Measurements from ENCODE around the gene USP2. TPM values are rescaled to one million over a fixed set of nuclear protein-coding genes. Genes with fewer than 3 reads are reported as not detected.
"Not testable (repeated sequence)": the region's sequence is repeated elsewhere in the genome, so short reads cannot be mapped to it uniquely, and the experiment has no call there.

USP2 gene
- total and polyA plus RNA-seq, 3 experiments from 2014 or later, result 0.15 to 0.51 TPM; not detected in 1

GRCh38 chr11:119391275-119391674 lies 9.8 kb upstream of the USP2 start:
- no peak overlapping the region for H3K27ac Mint-ChIP-seq
- ChIA-PET CTCF (interaction anchor here (0.9 kb wide), 1 partner anchor 35 kb away, joined by 4 read pairs; no protein-coding TSS in a partner anchor), POLR2A (no interaction called here)
- Histone ChIP-seq H3K27me3 (ENCODE audit: insufficient read depth, low read length, poor library complexity, severe bottlenecking) (no peaks in the 10 kb centered on the region), H3K9me3 (ENCODE audit: low read length) (no peaks in the 10 kb centered on the region), H3K36me3 (ENCODE audit: insufficient read depth, low read length) (no peaks in the 10 kb centered on the region), H3K4me1 (ENCODE audit: insufficient read depth, low read length) (no peaks in the 10 kb centered on the region), H3K4me3 (ENCODE audit: low read length) (no peak overlapping the region), H3K27ac (ENCODE audit: low read depth, low read length) (no peak overlapping the region)
- no peak for DNase-seq
- H3K9me3 Mint-ChIP-seq, result no peaks in the 10 kb centered on the region
- no peak overlapping the region for H3K4me3 Mint-ChIP-seq
- no peaks in the 10 kb centered on the region for H3K4me1 Mint-ChIP-seq
- no peaks in the 10 kb centered on the region for H3K36me3 Mint-ChIP-seq
- peaks cover 25 to 47% of the 10 kb centered on the region in 2 donors for H3K27me3 Mint-ChIP-seq

- H3K36me3 Mint-ChIP-seq, result no peaks in the 10 kb centered on the region
- H3K27me3 Mint-ChIP-seq, result peaks cover 21 to 41% of the 10 kb centered on the region in 2 donors
- no peaks in the 10 kb centered on the region for H3K9me3 ChIP-seq (ENCODE audit: low read length)
- H3K4me1 ChIP-seq (ENCODE audit: insufficient read depth, low read length), result no peaks in the 10 kb centered on the region
- H3K9me3 Mint-ChIP-seq, result no peaks in the 10 kb centered on the region
- H3K27me3 ChIP-seq (ENCODE audit: insufficient read depth, low read length, poor library complexity, severe bottlenecking), result no peaks in the 10 kb centered on the region
- no peak overlapping the region for H3K27ac Mint-ChIP-seq
- no peaks in the 10 kb centered on the region for H3K36me3 ChIP-seq (ENCODE audit: insufficient read depth, low read length)
- H3K4me3 Mint-ChIP-seq, result no peak overlapping the region
- no peak for DNase-seq
- no peak overlapping the region for H3K27ac ChIP-seq (ENCODE audit: low read depth, low read length)
- no peak overlapping the region for H3K4me3 ChIP-seq (ENCODE audit: low read length)
- CTCF ChIA-PET, result interaction anchor here (0.7 kb wide), 1 partner anchor 14 kb away, joined by 3 read pairs; no protein-coding TSS in a partner anchor
- no peaks in the 10 kb centered on the region for H3K4me1 Mint-ChIP-seq
- POLR2A ChIA-PET, result no interaction called here
Observed at GRCh38 chr11:119389611-119390254, 8.2 kb upstream of the USP2 start.

- ChIA-PET POLR2A (no interaction called here), CTCF (no interaction called here)
- no peaks in the 10 kb centered on the region for H3K9me3 Mint-ChIP-seq
- H3K27me3 Mint-ChIP-seq, result peaks cover 19 to 31% of the 10 kb centered on the region in 2 donors
- no peak for DNase-seq
- H3K4me3 Mint-ChIP-seq, result no peak overlapping the region
- Histone ChIP-seq H3K27ac (ENCODE audit: low read depth, low read length) (no peak overlapping the region), H3K36me3 (ENCODE audit: insufficient read depth, low read length) (no peaks in the 10 kb centered on the region), H3K9me3 (ENCODE audit: low read length) (no peaks in the 10 kb centered on the region), H3K27me3 (ENCODE audit: insufficient read depth, low read length, poor library complexity, severe bottlenecking) (no peaks in the 10 kb centered on the region), H3K4me1 (ENCODE audit: insufficient read depth, low read length) (no peaks in the 10 kb centered on the region), H3K4me3 (ENCODE audit: low read length) (no peak overlapping the region)
- no peak overlapping the region for H3K27ac Mint-ChIP-seq
- no peaks in the 10 kb centered on the region for H3K36me3 Mint-ChIP-seq
- no peaks in the 10 kb centered on the region for H3K4me1 Mint-ChIP-seq
Observed at GRCh38 chr11:119388103-119388502, 6.6 kb upstream of the USP2 start.

- H3K27me3 Mint-ChIP-seq, result peaks cover 13% of the 10 kb centered on the region in 2 donors
- peaks cover 0 to 8% (median 4%) of the 10 kb centered on the region in 3 donors for H3K4me1 Mint-ChIP-seq
- no peaks in the 10 kb centered on the region for H3K9me3 Mint-ChIP-seq
- no peak for DNase-seq
- H3K36me3 Mint-ChIP-seq, result no peaks in the 10 kb centered on the region
- Histone ChIP-seq H3K9me3 (ENCODE audit: low read length) (no peaks in the 10 kb centered on the region), H3K27ac (ENCODE audit: low read depth, low read length) (no peak overlapping the region), H3K4me3 (ENCODE audit: low read length) (no peak overlapping the region), H3K4me1 (ENCODE audit: insufficient read depth, low read length) (peaks cover 13% of the 10 kb centered on the region), H3K36me3 (ENCODE audit: insufficient read depth, low read length) (no peaks in the 10 kb centered on the region), H3K27me3 (ENCODE audit: insufficient read depth, low read length, poor library complexity, severe bottlenecking) (no peaks in the 10 kb centered on the region)
- POLR2A ChIA-PET, result no interaction called here
- H3K27ac Mint-ChIP-seq, result no peak overlapping the region
- H3K4me3 Mint-ChIP-seq, result no peak overlapping the region
- CTCF ChIA-PET, result interaction anchor here (3.6 to 15.4 kb wide), 2 partner anchors 9 to 27 kb away, joined by 13 to 145 read pairs; no protein-coding TSS in a partner anchor
Observed at GRCh38 chr11:119384332-119384731, 2.8 kb upstream of the USP2 start.

GRCh38 chr11:119382513-119382912 lies 1.0 kb upstream of the USP2 start:
- H3K27me3 Mint-ChIP-seq; H3K4me3 Mint-ChIP-seq; H3K27ac Mint-ChIP-seq; H3K9me3 ChIP-seq (ENCODE audit: low read length); H3K4me1 Mint-ChIP-seq; H3K27ac ChIP-seq (ENCODE audit: low read depth, low read length); H3K36me3 Mint-ChIP-seq; H3K27me3 ChIP-seq (ENCODE audit: insufficient read depth, low read length, poor library complexity, severe bottlenecking); POLR2A ChIA-PET; DNase-seq; H3K9me3 Mint-ChIP-seq; H3K36me3 ChIP-seq (ENCODE audit: insufficient read depth, low read length); H3K4me3 ChIP-seq (ENCODE audit: low read length): not testable (repeated sequence)
- CTCF ChIA-PET, result interaction anchor here (0.8 to 15.4 kb wide), 6 partner anchors 14 to 95 kb away, joined by 3 to 145 read pairs (median 4); no protein-coding TSS in a partner anchor
- peaks cover 13% of the 10 kb centered on the region for H3K4me1 ChIP-seq (ENCODE audit: insufficient read depth, low read length)

- Histone ChIP-seq H3K27ac (ENCODE audit: low read depth, low read length) (peak overlapping the region; percentile 69), H3K4me3 (ENCODE audit: low read length) (peak overlapping the region; percentile 62), H3K9me3 (ENCODE audit: low read length) (no peaks in the 10 kb centered on the region), H3K4me1 (ENCODE audit: insufficient read depth, low read length) (peaks cover 13% of the 10 kb centered on the region), H3K27me3 (ENCODE audit: insufficient read depth, low read length, poor library complexity, severe bottlenecking) (no peaks in the 10 kb centered on the region), H3K36me3 (ENCODE audit: insufficient read depth, low read length) (no peaks in the 10 kb centered on the region)
- ChIA-PET POLR2A (interaction anchor here (1.4 kb wide), 1 partner anchor 26 kb away, joined by 5 read pairs; no protein-coding TSS in a partner anchor), CTCF (interaction anchor here (1.2 to 15.4 kb wide), 7 partner anchors 13 to 93 kb away, joined by 3 to 145 read pairs (median 5); no protein-coding TSS in a partner anchor)
- no peak overlapping the region for H3K27ac Mint-ChIP-seq
- H3K4me1 Mint-ChIP-seq, result peaks cover 0 to 8% (median 4%) of the 10 kb centered on the region in 3 donors
- no peaks in the 10 kb centered on the region for H3K9me3 Mint-ChIP-seq
- H3K27me3 Mint-ChIP-seq, result peaks cover 3 to 4% of the 10 kb centered on the region in 2 donors
- H3K36me3 Mint-ChIP-seq, result no peaks in the 10 kb centered on the region
- peak in 1 of 5 donors; percentile 38 for DNase-seq
- no peak overlapping the region for H3K4me3 Mint-ChIP-seq
Observed at GRCh38 chr11:119382101-119382500, 611 bp upstream of the USP2 start.

GRCh38 chr11:119380827-119381180 lies 686 bp downstream of the USP2 start:
- H3K27ac ChIP-seq (ENCODE audit: low read depth, low read length), result peak overlapping the region; percentile 51
- DNase-seq, result no peak
- ChIA-PET POLR2A (interaction anchor here (0.6 to 1.4 kb wide), 2 partner anchors 23 to 24 kb away, joined by 4 to 5 read pairs; no protein-coding TSS in a partner anchor), CTCF (interaction anchor here (0.6 to 15.4 kb wide), 14 partner anchors 8 to 110 kb away, joined by 3 to 145 read pairs (median 4); no protein-coding TSS in a partner anchor)
- Mint-ChIP-seq H3K27me3 (peaks cover 0 to 3% of the 10 kb centered on the region in 2 donors), H3K36me3 (no peaks in the 10 kb centered on the region), H3K9me3 (no peaks in the 10 kb centered on the region), H3K4me3 (no peak overlapping the region), H3K4me1 (peaks cover 0 to 8% (median 4%) of the 10 kb centered on the region in 3 donors), H3K27ac (peak overlapping the region in 3 of 8 donors; percentile 26 to 36 (median 35))
- H3K36me3 ChIP-seq (ENCODE audit: insufficient read depth, low read length), result no peaks in the 10 kb centered on the region
- H3K4me1 ChIP-seq (ENCODE audit: insufficient read depth, low read length), result peaks cover 13% of the 10 kb centered on the region
- no peaks in the 10 kb centered on the region for H3K9me3 ChIP-seq (ENCODE audit: low read length)
- peak overlapping the region; percentile 74 for H3K4me3 ChIP-seq (ENCODE audit: low read length)
- no peaks in the 10 kb centered on the region for H3K27me3 ChIP-seq (ENCODE audit: insufficient read depth, low read length, poor library complexity, severe bottlenecking)

GRCh38 chr11:119380160-119380826 lies 1.2 kb downstream of the USP2 start:
- DNase-seq, result peak in 1 of 5 donors; percentile 37
- H3K36me3 ChIP-seq (ENCODE audit: insufficient read depth, low read length), result no peaks in the 10 kb centered on the region
- Mint-ChIP-seq H3K27me3 (peaks cover 0 to 3% of the 10 kb centered on the region in 2 donors), H3K4me3 (peak overlapping the region in 1 of 7 donors; percentile 10), H3K9me3 (no peaks in the 10 kb centered on the region), H3K36me3 (no peaks in the 10 kb centered on the region), H3K27ac (peak overlapping the region in 1 of 8 donors; percentile 36), H3K4me1 (peaks cover 0 to 8% (median 4%) of the 10 kb centered on the region in 3 donors)
- no peaks in the 10 kb centered on the region for H3K9me3 ChIP-seq (ENCODE audit: low read length)
- H3K27me3 ChIP-seq (ENCODE audit: insufficient read depth, low read length, poor library complexity, severe bottlenecking), result no peaks in the 10 kb centered on the region
- H3K27ac ChIP-seq (ENCODE audit: low read depth, low read length), result no peak overlapping the region
- POLR2A ChIA-PET, result interaction anchor here (0.6 kb wide), 1 partner anchor 23 kb away, joined by 4 read pairs; no protein-coding TSS in a partner anchor
- no peak overlapping the region for H3K4me3 ChIP-seq (ENCODE audit: low read length)
- CTCF ChIA-PET, result interaction anchor here (0.7 to 15.4 kb wide), 9 partner anchors 11 to 95 kb away, joined by 3 to 145 read pairs (median 5); no protein-coding TSS in a partner anchor
- peaks cover 13% of the 10 kb centered on the region for H3K4me1 ChIP-seq (ENCODE audit: insufficient read depth, low read length)
